Body of pancreas (tissue), 4 donors: ENCODE results near the gene CYP2W1. TPM values are rescaled to one million over a fixed set of nuclear protein-coding genes. Genes with fewer than 3 reads are reported as not detected.

ENCODE experiments used
- ATAC-seq: fragments of 150-250 bp; one replicate; pipeline ENCODE4 v1.9.1; 2016
- DNase-seq, 4 donors: peaks; one replicate each; pipeline ENCODE4 v3.0.0-alpha.2; 2019
- H3K27ac ChIP-seq, 4 donors: fragments of 200-600 bp; sonication (generic); 1 replicate in 3 of 4; 2 replicates in 1 of 4; pipeline versions ENCODE4 v1.5.1 to v1.6.1; 2016 to 2019; ENCODE audit warnings: mild to moderate bottlenecking in 1 of 4, mixed read lengths in 1 of 4, moderate library complexity in 1 of 4
- H3K27me3 ChIP-seq, 2 donors: fragments of 200-600 bp; sonication (generic); one replicate each; pipeline ENCODE4 v1.6.0; 2016; ENCODE audit warnings: mild to moderate bottlenecking in 1 of 2
- H3K36me3 ChIP-seq, 2 donors: fragments of 200-600 bp; sonication (generic); replicated peaks in 1 of 2; 2 replicates each; pipeline ENCODE4 v1.5.1; 2016; ENCODE audit warnings: low read depth in 2 of 2; ENCODE audit not compliant: insufficient read depth in 1 of 2
- H3K4me1 ChIP-seq: fragments of 200-600 bp; sonication (generic); one replicate; pipeline ENCODE4 v1.6.0; 2016
- H3K4me3 ChIP-seq, 2 donors: fragments of 200-600 bp; sonication (generic); 1 replicate in 1 of 2; 2 replicates in 1 of 2; pipeline ENCODE4 v1.5.1; 2016 to 2019
- H3K9me3 ChIP-seq, 3 donors: fragments of 200-600 bp; sonication (generic); 1 replicate in 2 of 3; 2 replicates in 1 of 3; pipeline ENCODE4 v1.5.1; 2016
- POLR2A ChIP-seq, 3 donors: fragments of 450-650 bp; IDR thresholded peaks; one replicate each; pipeline ENCODE4 v1.6.1; 2016; ENCODE audit warnings: antibody characterized with exemption in 3 of 3, mild to moderate bottlenecking in 2 of 3
- WGBS, 2 donors: methylation state at CpG; one replicate each; pipeline ENCODE4 v1.1.5; 2017; 5-methylcytosine and 5-hydroxymethylcytosine counted together
- intact Hi-C: fragments of 100-400 bp; cut with DNase I; formaldehyde crosslinking; loops from one replicate; pipeline ENCODE4 v1.15.1; 2023
- total RNA-seq, 2 donors: library from RNA; depleted of rRNA; stranded (reverse); fragments of >200 nt; gene quantifications; one replicate each; pipeline ENCODE4 v1.1.0, GENCODE V29; 2016
- TF ChIP-seq, protein P1 (sequence below), 7 experiments: fragments of 450-650 bp in 4 of 7; fragments of 200-600 bp in 3 of 7; sonication (generic) in 3 of 7; IDR thresholded peaks; one replicate each; pipeline ENCODE4 v1.5.1; 2016 to 2019; ENCODE audit warnings: antibody characterized with exemption in 7 of 7

Gene CYP2W1
- total RNA-seq, 2 donors from 2014 or later = not detected

- no peaks in the 10 kb centered on the region for H3K36me3 ChIP-seq
- no peak overlapping the region for H3K27ac ChIP-seq
- no peaks in the 10 kb centered on the region for H3K4me1 ChIP-seq
- no peaks in the 10 kb centered on the region for H3K27me3 ChIP-seq
- ATAC-seq (no peak), DNase-seq (no peak)
- no peaks in the 10 kb centered on the region for H3K9me3 ChIP-seq
- TF ChIP-seq POLR2A (IDR thresholded peaks at IDR 0.05) = no peak
- TF ChIP-seq, protein P1, sequence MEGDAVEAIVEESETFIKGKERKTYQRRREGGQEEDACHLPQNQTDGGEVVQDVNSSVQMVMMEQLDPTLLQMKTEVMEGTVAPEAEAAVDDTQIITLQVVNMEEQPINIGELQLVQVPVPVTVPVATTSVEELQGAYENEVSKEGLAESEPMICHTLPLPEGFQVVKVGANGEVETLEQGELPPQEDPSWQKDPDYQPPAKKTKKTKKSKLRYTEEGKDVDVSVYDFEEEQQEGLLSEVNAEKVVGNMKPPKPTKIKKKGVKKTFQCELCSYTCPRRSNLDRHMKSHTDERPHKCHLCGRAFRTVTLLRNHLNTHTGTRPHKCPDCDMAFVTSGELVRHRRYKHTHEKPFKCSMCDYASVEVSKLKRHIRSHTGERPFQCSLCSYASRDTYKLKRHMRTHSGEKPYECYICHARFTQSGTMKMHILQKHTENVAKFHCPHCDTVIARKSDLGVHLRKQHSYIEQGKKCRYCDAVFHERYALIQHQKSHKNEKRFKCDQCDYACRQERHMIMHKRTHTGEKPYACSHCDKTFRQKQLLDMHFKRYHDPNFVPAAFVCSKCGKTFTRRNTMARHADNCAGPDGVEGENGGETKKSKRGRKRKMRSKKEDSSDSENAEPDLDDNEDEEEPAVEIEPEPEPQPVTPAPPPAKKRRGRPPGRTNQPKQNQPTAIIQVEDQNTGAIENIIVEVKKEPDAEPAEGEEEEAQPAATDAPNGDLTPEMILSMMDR (IDR thresholded peaks at IDR 0.05) = no peak
- 90 to 92% methylated on average over 2 to 17 of the region's 20 CpGs for WGBS, 2 donors
- H3K4me3 ChIP-seq = no peak overlapping the region
- intact Hi-C loops = no loop called here
Measured at GRCh38 chr7:1014681-1015080, 31.7 kb downstream of the CYP2W1 start.

- ATAC-seq (no peak), DNase-seq (no peak)
- Histone ChIP-seq H3K9me3 (no peaks in the 10 kb centered on the region), H3K4me1 (no peaks in the 10 kb centered on the region), H3K27me3 (no peaks in the 10 kb centered on the region), H3K36me3 (no peaks in the 10 kb centered on the region), H3K4me3 (no peak overlapping the region), H3K27ac (no peak overlapping the region)
- WGBS, 2 donors = 66 to 73% methylated on average over 8 to 27 of the region's 28 CpGs
- intact Hi-C loops = no loop called here
- TF ChIP-seq, protein P1 (IDR thresholded peaks at IDR 0.05) = no peak
- TF ChIP-seq POLR2A (IDR thresholded peaks at IDR 0.05) = no peak
Measured at GRCh38 chr7:1015196-1016121, 32.5 kb downstream of the CYP2W1 start.

GRCh38 chr7:1016577-1017531 lies 33.9 kb downstream of the CYP2W1 start:
- TF ChIP-seq POLR2A (IDR thresholded peaks at IDR 0.05) = no peak
- TF ChIP-seq, protein P1 (IDR thresholded peaks at IDR 0.05) = no peak
- H3K27me3 ChIP-seq = no peaks in the 10 kb centered on the region
- H3K36me3 ChIP-seq = no peaks in the 10 kb centered on the region
- intact Hi-C loops = no loop called here
- peaks cover 10% of the 10 kb centered on the region for H3K4me1 ChIP-seq
- no peak overlapping the region for H3K27ac ChIP-seq
- H3K9me3 ChIP-seq = no peaks in the 10 kb centered on the region
- ATAC-seq (no peak), DNase-seq (no peak)
- WGBS, 2 donors = 90 to 98% methylated on average over 9 to 50 of the region's 51 CpGs
- no peak overlapping the region for H3K4me3 ChIP-seq

- TF ChIP-seq POLR2A (IDR thresholded peaks at IDR 0.05) = no peak
- TF ChIP-seq, protein P1 (IDR thresholded peaks at IDR 0.05) = no peak
- Histone ChIP-seq H3K27ac (no peak overlapping the region), H3K36me3 (no peaks in the 10 kb centered on the region), H3K4me1 (peaks cover 13% of the 10 kb centered on the region), H3K4me3 (no peak overlapping the region), H3K27me3 (no peaks in the 10 kb centered on the region), H3K9me3 (no peaks in the 10 kb centered on the region)
- WGBS, 2 donors = 92 to 93% methylated on average over 12 to 34 of the region's 34 CpGs
- ATAC-seq (no peak), DNase-seq (no peak)
- intact Hi-C loops = no loop called here
Measured at GRCh38 chr7:1017586-1018333, 34.8 kb downstream of the CYP2W1 start.
